Breast epithelium (tissue), 3 donors: Measurements from ENCODE around the gene KPNB1.

Experiments used
- POLR2A ChIP-seq: fragments of 450-650 bp; IDR thresholded peaks from one replicate; pipeline ENCODE4 v1.6.1; 2016; ENCODE audit warnings: antibody characterized with exemption, mild to moderate bottlenecking, moderate library complexity
- TF ChIP-seq, protein P1 (sequence below), 3 donors: fragments of 450-650 bp; IDR thresholded peaks; one replicate each; pipeline ENCODE4 v1.5.1; 2016 to 2017; ENCODE audit warnings: antibody characterized with exemption in 3 of 3, mild to moderate bottlenecking in 3 of 3, moderate library complexity in 3 of 3

DNA sequence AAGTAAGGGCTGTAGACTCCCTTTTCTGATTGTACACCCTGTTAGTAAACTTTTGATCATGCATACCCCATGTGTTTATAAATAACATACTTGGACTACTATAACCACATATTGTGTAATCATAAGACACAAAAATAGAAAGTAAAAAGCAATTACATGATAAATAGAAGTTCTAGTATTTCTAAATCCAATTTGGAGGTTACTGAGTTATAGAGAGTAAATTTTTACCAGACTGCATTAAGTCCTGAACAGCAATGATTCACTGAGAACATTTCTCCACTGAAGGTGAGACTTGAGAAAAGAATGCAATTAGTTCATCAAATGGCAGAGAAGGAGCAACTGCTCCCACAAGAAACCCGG lies 36.5 kb downstream of the KPNB1 start:
- TF ChIP-seq, protein P1, sequence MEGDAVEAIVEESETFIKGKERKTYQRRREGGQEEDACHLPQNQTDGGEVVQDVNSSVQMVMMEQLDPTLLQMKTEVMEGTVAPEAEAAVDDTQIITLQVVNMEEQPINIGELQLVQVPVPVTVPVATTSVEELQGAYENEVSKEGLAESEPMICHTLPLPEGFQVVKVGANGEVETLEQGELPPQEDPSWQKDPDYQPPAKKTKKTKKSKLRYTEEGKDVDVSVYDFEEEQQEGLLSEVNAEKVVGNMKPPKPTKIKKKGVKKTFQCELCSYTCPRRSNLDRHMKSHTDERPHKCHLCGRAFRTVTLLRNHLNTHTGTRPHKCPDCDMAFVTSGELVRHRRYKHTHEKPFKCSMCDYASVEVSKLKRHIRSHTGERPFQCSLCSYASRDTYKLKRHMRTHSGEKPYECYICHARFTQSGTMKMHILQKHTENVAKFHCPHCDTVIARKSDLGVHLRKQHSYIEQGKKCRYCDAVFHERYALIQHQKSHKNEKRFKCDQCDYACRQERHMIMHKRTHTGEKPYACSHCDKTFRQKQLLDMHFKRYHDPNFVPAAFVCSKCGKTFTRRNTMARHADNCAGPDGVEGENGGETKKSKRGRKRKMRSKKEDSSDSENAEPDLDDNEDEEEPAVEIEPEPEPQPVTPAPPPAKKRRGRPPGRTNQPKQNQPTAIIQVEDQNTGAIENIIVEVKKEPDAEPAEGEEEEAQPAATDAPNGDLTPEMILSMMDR (IDR thresholded peaks at IDR 0.05) = no peak
- no peak for TF ChIP-seq POLR2A
